Activated CD4-positive, alpha-beta T cell treated with anti-CD3 and anti-CD28 coated beads, Interleukin-2, amount 10 ng/mL, durations not matched to agents 7 days and 5 days (primary cell): ENCODE results near the gene SLC35F4. TPM values are rescaled to one million over a fixed set of nuclear protein-coding genes. Genes with fewer than 3 reads are reported as not detected.
"Not testable (repeated sequence)": the region's sequence is repeated elsewhere in the genome, so short reads cannot be mapped to it uniquely, and the experiment has no call there.

ENCODE experiments used
- CTCF ChIA-PET: fragments of 350-600 bp; sonication (Branson Sonifier 250); formaldehyde crosslinking; loops from one replicate; lab custom pipeline; 2021; ENCODE audit warnings: antibody characterized with exemption; lab: Charles Lee
- POLR2A ChIA-PET: fragments of 350-600 bp; sonication (Branson Sonifier 250); formaldehyde crosslinking; loops from one replicate; lab custom pipeline; 2021; ENCODE audit warnings: antibody characterized with exemption; lab: Charles Lee
- DNase-seq: peaks from one replicate; pipeline ENCODE4 v3.0.0-alpha.2; 2020
- H3K27ac Mint-ChIP-seq: one replicate; pipeline ENCODE4 v1.8.0; 2021; ENCODE audit warnings: mild to moderate bottlenecking, moderate library complexity, mixed read lengths
- H3K27me3 Mint-ChIP-seq: one replicate; pipeline ENCODE4 v1.8.0; 2021; ENCODE audit warnings: mixed read lengths
- H3K36me3 Mint-ChIP-seq: one replicate; pipeline ENCODE4 v1.8.0; 2021; ENCODE audit warnings: low read depth, mixed read lengths
- H3K4me1 Mint-ChIP-seq: one replicate; pipeline ENCODE4 v1.8.0; 2021; ENCODE audit warnings: mixed read lengths
- H3K4me3 Mint-ChIP-seq: one replicate; pipeline ENCODE4 v1.8.0; 2021; ENCODE audit warnings: mild to moderate bottlenecking, moderate library complexity, mixed read lengths
- H3K9me3 Mint-ChIP-seq: one replicate; pipeline ENCODE4 v1.8.0; 2021; ENCODE audit warnings: mixed read lengths
- total RNA-seq, 2 experiments: library from RNA; stranded (reverse); gene quantifications; one replicate each; pipeline ENCODE4 v1.2.3, GENCODE V29; 2021

Gene SLC35F4
- total RNA-seq, 2 experiments from 2014 or later, result not detected

GRCh38 chr14:57870686-57871457, 5.0 kb upstream of the SLC35F4 start:
- CTCF ChIA-PET, result no interaction called here
- Mint-ChIP-seq H3K27me3 (peaks cover 15% of the 10 kb centered on the region), H3K4me1 (no peaks in the 10 kb centered on the region), H3K27ac (no peak overlapping the region), H3K9me3 (no peaks in the 10 kb centered on the region), H3K4me3 (no peak overlapping the region), H3K36me3 (no peaks in the 10 kb centered on the region)
- DNase-seq, result no peak
- POLR2A ChIA-PET, result no interaction called here

GRCh38 chr14:57869617-57870016, 3.7 kb upstream of the SLC35F4 start:
- no peaks in the 10 kb centered on the region for H3K9me3 Mint-ChIP-seq
- no peaks in the 10 kb centered on the region for H3K4me1 Mint-ChIP-seq
- H3K36me3 Mint-ChIP-seq, result no peaks in the 10 kb centered on the region
- POLR2A ChIA-PET, result no interaction called here
- no peak for DNase-seq
- no peak overlapping the region for H3K4me3 Mint-ChIP-seq
- CTCF ChIA-PET, result no interaction called here
- H3K27me3 Mint-ChIP-seq, result peaks cover 18% of the 10 kb centered on the region
- no peak overlapping the region for H3K27ac Mint-ChIP-seq

GRCh38 chr14:57866199-57866705, 360 bp upstream of the SLC35F4 start:
- no peaks in the 10 kb centered on the region for H3K9me3 Mint-ChIP-seq

GRCh38 chr14:57865066-57865402, 858 bp downstream of the SLC35F4 start:
- H3K36me3 Mint-ChIP-seq, result no peaks in the 10 kb centered on the region
- ChIA-PET CTCF (no interaction called here), POLR2A (no interaction called here)
- no peak for DNase-seq
- no peak overlapping the region for H3K27ac Mint-ChIP-seq
- no peaks in the 10 kb centered on the region for H3K9me3 Mint-ChIP-seq
- no peak overlapping the region for H3K4me3 Mint-ChIP-seq
- H3K27me3 Mint-ChIP-seq, result peaks cover 28% of the 10 kb centered on the region
- no peaks in the 10 kb centered on the region for H3K4me1 Mint-ChIP-seq

More at GRCh38 chr14:57866199-57866705, 360 bp upstream of the SLC35F4 start:
- DNase-seq, result no peak
- ChIA-PET CTCF (no interaction called here), POLR2A (no interaction called here)
- Mint-ChIP-seq H3K27ac (no peak overlapping the region), H3K36me3 (no peaks in the 10 kb centered on the region), H3K27me3 (peaks cover 29% of the 10 kb centered on the region), H3K4me1 (no peaks in the 10 kb centered on the region), H3K4me3 (no peak overlapping the region)

GRCh38 chr14:57864659-57865058, 1.2 kb downstream of the SLC35F4 start:
- CTCF ChIA-PET, result no interaction called here
- POLR2A ChIA-PET, result no interaction called here
- no peaks in the 10 kb centered on the region for H3K9me3 Mint-ChIP-seq

GRCh38 chr14:57863471-57863870, 2.4 kb downstream of the SLC35F4 start:
- no peak for DNase-seq
- ChIA-PET CTCF (no interaction called here), POLR2A (no interaction called here)
- Mint-ChIP-seq H3K4me3 (no peak overlapping the region), H3K9me3 (no peaks in the 10 kb centered on the region), H3K4me1 (no peaks in the 10 kb centered on the region), H3K27ac (no peak overlapping the region), H3K27me3 (peaks cover 27% of the 10 kb centered on the region), H3K36me3 (no peaks in the 10 kb centered on the region)

More at GRCh38 chr14:57864659-57865058, 1.2 kb downstream of the SLC35F4 start:
- H3K4me3 Mint-ChIP-seq, result no peak overlapping the region
- H3K27me3 Mint-ChIP-seq, result peaks cover 27% of the 10 kb centered on the region
- H3K4me1 Mint-ChIP-seq, result no peaks in the 10 kb centered on the region
- no peak overlapping the region for H3K27ac Mint-ChIP-seq
- DNase-seq, result no peak
- H3K36me3 Mint-ChIP-seq, result no peaks in the 10 kb centered on the region

GRCh38 chr14:57855666-57856065, 10.2 kb downstream of the SLC35F4 start:
- H3K4me1 Mint-ChIP-seq, DNase-seq, CTCF ChIA-PET, H3K4me3 Mint-ChIP-seq, H3K36me3 Mint-ChIP-seq, H3K27ac Mint-ChIP-seq, H3K27me3 Mint-ChIP-seq, H3K9me3 Mint-ChIP-seq, POLR2A ChIA-PET: not testable (repeated sequence)

GRCh38 chr14:57854571-57854970, 11.3 kb downstream of the SLC35F4 start:
- no peaks in the 10 kb centered on the region for H3K36me3 Mint-ChIP-seq
- H3K27me3 Mint-ChIP-seq, result no peaks in the 10 kb centered on the region
- POLR2A ChIA-PET, result no interaction called here
- H3K4me3 Mint-ChIP-seq, result no peak overlapping the region
- DNase-seq, result no peak
- no peaks in the 10 kb centered on the region for H3K4me1 Mint-ChIP-seq
- H3K27ac Mint-ChIP-seq, result no peak overlapping the region
- H3K9me3 Mint-ChIP-seq, result no peaks in the 10 kb centered on the region
- CTCF ChIA-PET, result no interaction called here

- H3K27ac Mint-ChIP-seq, result no peak overlapping the region
- CTCF ChIA-PET, result no interaction called here
- no peak overlapping the region for H3K4me3 Mint-ChIP-seq
- H3K36me3 Mint-ChIP-seq, result no peaks in the 10 kb centered on the region
- no peaks in the 10 kb centered on the region for H3K4me1 Mint-ChIP-seq
- H3K27me3 Mint-ChIP-seq, result no peaks in the 10 kb centered on the region
- DNase-seq, result no peak
- POLR2A ChIA-PET, result no interaction called here
- no peaks in the 10 kb centered on the region for H3K9me3 Mint-ChIP-seq
Measured at GRCh38 chr14:57851354-57851753, 14.5 kb downstream of the SLC35F4 start.

- H3K27ac Mint-ChIP-seq, result no peak overlapping the region
- H3K9me3 Mint-ChIP-seq, result no peaks in the 10 kb centered on the region
- DNase-seq, result no peak
- no peak overlapping the region for H3K4me3 Mint-ChIP-seq
- POLR2A ChIA-PET, result no interaction called here
- CTCF ChIA-PET, result no interaction called here
- H3K27me3 Mint-ChIP-seq, result no peaks in the 10 kb centered on the region
- no peaks in the 10 kb centered on the region for H3K4me1 Mint-ChIP-seq
- no peaks in the 10 kb centered on the region for H3K36me3 Mint-ChIP-seq
Measured at GRCh38 chr14:57848786-57849185, 17.1 kb downstream of the SLC35F4 start.

GRCh38 chr14:57848353-57848752, 17.5 kb downstream of the SLC35F4 start:
- no peaks in the 10 kb centered on the region for H3K27me3 Mint-ChIP-seq
- no peaks in the 10 kb centered on the region for H3K4me1 Mint-ChIP-seq
- POLR2A ChIA-PET, result no interaction called here
- no peak overlapping the region for H3K4me3 Mint-ChIP-seq
- no peak overlapping the region for H3K27ac Mint-ChIP-seq
- H3K36me3 Mint-ChIP-seq, result no peaks in the 10 kb centered on the region
- no peaks in the 10 kb centered on the region for H3K9me3 Mint-ChIP-seq
- CTCF ChIA-PET, result no interaction called here
- DNase-seq, result no peak

GRCh38 chr14:57847706-57848105, 18.2 kb downstream of the SLC35F4 start:
- POLR2A ChIA-PET, result no interaction called here
- Mint-ChIP-seq H3K27ac (no peak overlapping the region), H3K4me3 (no peak overlapping the region), H3K27me3 (no peaks in the 10 kb centered on the region), H3K9me3 (no peaks in the 10 kb centered on the region), H3K4me1 (no peaks in the 10 kb centered on the region), H3K36me3 (no peaks in the 10 kb centered on the region)
- CTCF ChIA-PET, result no interaction called here
- DNase-seq, result no peak

- H3K36me3 Mint-ChIP-seq, result no peaks in the 10 kb centered on the region
- no peak overlapping the region for H3K4me3 Mint-ChIP-seq
- no peaks in the 10 kb centered on the region for H3K27me3 Mint-ChIP-seq
- ChIA-PET CTCF (no interaction called here), POLR2A (no interaction called here)
- no peaks in the 10 kb centered on the region for H3K9me3 Mint-ChIP-seq
- H3K27ac Mint-ChIP-seq, result no peak overlapping the region
- no peaks in the 10 kb centered on the region for H3K4me1 Mint-ChIP-seq
- no peak for DNase-seq
Measured at GRCh38 chr14:57847096-57847495, 18.8 kb downstream of the SLC35F4 start.

GRCh38 chr14:57846596-57846995, 19.3 kb downstream of the SLC35F4 start:
- H3K27ac Mint-ChIP-seq, result no peak overlapping the region
- DNase-seq, result no peak
- H3K9me3 Mint-ChIP-seq, result no peaks in the 10 kb centered on the region
- H3K36me3 Mint-ChIP-seq, result no peaks in the 10 kb centered on the region
- POLR2A ChIA-PET, result no interaction called here
- CTCF ChIA-PET, result no interaction called here
- no peaks in the 10 kb centered on the region for H3K4me1 Mint-ChIP-seq
- H3K4me3 Mint-ChIP-seq, result no peak overlapping the region
- no peaks in the 10 kb centered on the region for H3K27me3 Mint-ChIP-seq
